HG03135 (cell line): ENCODE data around the gene EHD4.

Experiments
- ATAC-seq: cut with Tn5 transposase; IDR thresholded peaks from one replicate; pipeline ENCODE4 v1.9.1; 2021; ENCODE audit warnings: mild to moderate bottlenecking, moderate library complexity; ENCODE audit not compliant: unreplicated experiment

EHD4 gene

DNA sequence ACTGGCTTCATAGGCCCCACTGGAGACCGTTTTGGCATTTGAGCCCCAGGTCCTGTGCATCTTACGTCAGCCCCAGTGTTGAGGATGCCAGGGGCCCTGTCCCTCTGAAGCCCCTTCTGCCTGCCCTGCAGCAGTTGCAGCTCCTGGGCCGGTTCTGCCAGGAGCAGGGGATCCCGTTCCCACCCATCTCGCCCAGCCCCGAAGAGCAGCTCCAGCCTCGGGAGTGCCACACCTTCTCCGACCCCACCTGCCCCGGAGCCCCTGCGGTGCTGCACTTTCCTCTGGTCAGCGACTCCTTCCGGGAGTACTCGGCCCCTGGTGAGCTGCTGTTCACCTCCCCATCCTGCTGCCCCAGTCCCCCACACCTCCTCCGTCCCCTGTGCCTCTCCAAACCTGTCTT, 125.2 kb downstream of the EHD4 start:
- ATAC-seq: no peak
